Measurements from ENCODE around the gene MTREX. TPM values are rescaled to one million over a fixed set of nuclear protein-coding genes. Genes with fewer than 3 reads are reported as not detected.
"Not testable (repeated sequence)": the region's sequence is repeated elsewhere in the genome, so short reads cannot be mapped to it uniquely, and the experiment has no call there.

The MTREX gene
- 163 TPM for total RNA-seq

DNA sequence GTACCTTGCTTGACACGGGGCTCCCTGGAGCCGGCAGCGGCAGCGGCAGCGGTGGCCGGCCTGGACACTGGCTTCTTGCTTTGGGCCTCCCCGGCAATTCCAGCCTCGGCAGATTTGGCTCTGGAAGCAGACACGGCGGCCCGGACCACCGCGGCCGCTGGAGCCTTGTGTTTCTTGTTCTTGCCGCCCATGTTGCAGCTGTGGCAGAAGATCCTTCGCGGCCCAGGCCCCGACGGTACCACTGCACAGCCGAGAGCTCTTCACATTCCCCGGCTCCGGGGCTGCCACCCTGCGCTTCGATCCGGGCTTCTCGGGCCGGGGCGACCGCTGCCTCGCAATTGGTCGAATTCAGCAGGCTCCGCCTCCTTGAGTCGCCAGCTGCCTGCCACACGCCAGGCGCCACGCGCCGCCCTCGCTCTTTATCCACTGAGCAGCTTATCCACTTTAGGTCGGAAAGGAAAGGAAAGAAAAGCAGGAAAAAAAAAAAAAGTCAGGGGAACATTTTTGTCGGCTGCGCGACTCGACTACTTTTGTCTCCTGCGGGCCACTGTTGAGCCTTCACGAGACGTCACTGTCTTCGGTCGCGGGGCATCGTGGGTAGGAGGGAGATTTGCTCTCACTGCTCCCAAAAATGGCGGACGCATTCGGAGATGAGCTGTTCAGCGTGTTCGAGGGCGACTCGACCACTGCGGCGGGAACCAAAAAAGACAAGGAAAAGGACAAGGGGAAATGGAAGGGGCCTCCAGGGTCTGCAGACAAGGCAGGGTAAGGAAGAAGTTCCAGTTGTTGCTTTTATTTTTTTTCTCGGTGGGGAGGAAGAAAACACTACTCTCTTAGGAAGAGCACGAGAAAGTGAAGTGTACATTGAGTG lies at the start of gene MTREX, which contains the start of gene DHX29:
Gene MTREX (plus strand): TSS at position 607 of the 871 bp plus-strand sequence. CDS start 25 bp downstream, at position 632.
Gene DHX29 (minus strand): TSS at position 312 of the 871 bp plus-strand sequence. CDS start 121 bp downstream, at position 191.
- peak; percentile 98 for DNase-seq

DNA sequence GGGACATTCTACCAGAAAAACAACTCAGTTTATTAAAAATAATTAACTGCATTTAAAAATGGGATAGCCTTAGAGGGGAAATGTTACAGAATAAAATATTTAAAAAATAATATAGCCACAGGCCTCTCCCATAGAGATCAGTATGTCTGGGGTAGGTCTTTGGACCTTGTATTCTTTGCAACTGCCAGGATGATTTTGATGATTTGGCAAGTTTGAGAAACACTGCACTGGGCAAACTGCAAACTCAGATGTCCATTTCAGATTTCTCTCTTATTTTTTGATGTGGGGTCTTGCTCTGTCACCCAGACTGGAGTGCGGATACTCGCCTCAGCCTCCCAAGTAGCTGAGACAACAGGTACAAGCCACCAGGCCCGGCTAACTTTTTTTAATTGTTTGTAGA lies 49.5 kb upstream of the MTREX start:
- no peak for DNase-seq

DNA sequence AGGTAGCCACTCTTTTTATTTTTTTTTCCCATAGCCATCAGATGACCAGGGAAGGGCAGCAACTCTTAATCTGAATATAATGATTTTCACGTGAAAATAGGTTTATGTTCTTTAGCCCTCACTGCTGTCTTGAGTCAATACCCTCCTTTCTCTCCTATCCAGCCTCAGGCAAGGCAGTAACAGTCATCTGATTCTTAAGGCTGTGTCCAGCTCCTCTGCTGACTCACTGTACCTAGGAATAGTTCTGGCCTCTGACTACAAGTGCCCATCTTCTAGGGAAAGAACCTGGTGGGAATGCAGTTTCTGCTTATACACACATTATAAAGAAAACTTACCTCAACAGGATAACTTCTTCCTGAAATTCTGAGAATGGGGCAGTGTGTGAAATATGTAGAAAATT lies 31.0 kb upstream of the MTREX start:
- no peak for DNase-seq

DNA sequence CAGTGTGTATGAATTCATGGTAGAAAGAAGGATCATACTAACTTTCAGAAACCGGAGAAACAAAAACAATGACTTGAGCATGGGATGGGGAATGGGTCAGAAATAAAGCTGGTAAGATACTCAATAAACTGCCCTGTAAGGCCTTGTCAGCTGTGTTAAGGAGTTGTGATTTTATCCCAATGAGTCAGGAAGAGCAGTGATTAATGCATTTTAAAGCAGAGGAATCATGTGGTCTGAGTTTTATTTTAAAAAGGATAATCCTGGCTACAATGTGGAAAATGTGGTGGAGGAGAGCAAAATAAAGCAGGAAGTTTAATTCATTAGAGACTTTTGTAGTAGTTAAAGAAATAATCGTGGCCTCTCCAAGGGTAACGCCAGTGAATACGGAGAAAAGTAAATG lies 29.0 kb upstream of the MTREX start:
- no peak for DNase-seq

DNA sequence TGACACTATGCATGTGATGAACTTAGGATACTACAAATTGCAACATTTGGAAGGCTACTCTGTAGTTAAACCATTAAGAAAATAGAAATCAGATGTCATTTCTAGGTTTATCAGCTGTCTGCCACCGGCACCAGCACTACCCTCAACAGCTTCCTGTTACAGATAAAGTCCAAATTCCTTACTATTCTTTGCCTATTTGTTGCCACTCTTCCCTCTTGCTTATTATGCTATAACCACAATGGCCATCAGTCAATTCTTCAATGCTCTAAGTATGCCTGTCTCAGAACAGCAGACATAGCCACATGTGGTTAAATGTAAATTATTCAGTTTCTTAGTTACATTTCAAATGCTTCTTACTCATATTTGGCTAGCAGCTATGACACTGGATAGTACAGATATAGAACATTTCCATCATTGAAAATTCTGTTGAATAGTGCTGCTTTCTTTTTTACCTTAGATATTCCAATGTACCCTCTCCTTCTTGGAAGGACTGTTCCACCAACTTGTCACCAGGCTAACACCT lies 21.3 kb upstream of the MTREX start:
- DNase-seq, result no peak

DNA sequence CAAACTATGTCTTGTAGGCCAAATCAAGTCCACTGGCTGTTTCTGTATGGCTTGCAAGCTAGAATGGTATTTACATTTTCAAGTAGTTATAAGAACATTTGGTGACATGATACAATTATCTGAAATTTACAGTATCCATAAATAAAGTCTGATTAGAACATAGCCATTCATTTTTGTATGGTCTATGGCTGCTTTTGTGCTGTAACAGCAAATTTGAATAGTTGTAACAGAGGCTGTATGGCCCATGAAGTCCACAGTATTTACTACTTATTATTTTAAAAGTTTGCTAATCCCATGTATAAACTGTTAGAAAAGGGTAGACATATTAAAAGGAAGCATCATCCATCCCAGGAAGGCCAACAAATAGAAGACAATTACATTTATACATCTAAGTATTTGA lies 18.0 kb upstream of the MTREX start:
- DNase-seq, result no peak

DNA sequence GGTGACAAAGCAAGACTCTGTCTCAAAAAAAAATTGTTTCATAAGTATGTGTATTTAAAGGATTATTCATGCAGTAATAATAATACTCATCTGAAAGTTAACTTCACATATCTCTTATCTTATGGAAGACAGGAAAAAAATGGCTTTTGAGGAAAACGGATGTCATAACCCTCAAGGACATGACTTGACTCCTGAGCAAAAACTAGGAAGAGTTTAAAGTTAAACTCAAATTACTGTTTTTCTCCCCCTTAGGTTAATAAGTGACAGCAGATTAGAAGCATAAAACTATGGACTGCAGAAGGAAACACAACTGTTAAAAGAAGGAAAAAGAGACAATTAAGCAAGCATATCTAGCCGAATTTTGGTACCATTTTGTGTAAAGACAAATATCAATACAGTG lies 16.8 kb upstream of the MTREX start:
- no peak for DNase-seq

DNA sequence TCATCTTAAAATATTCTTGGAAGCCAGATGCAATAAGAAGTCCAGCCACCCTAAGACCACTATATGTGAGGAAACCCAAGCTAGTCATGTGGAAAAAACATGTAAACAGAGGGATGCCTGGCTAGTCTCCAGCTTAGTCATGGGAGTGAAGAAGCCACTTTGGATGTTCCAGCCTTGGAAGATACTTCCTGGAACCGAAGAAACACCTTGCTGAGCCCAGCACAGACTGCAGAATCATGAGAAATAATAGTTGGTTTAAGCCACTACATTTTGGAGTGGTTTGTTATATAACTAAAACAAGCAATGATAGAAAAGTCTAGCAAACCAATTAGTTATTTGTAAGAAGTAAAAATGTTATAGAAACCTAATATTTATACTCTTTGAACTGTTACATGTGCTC lies 12.9 kb upstream of the MTREX start:
- no peak for DNase-seq

DNA sequence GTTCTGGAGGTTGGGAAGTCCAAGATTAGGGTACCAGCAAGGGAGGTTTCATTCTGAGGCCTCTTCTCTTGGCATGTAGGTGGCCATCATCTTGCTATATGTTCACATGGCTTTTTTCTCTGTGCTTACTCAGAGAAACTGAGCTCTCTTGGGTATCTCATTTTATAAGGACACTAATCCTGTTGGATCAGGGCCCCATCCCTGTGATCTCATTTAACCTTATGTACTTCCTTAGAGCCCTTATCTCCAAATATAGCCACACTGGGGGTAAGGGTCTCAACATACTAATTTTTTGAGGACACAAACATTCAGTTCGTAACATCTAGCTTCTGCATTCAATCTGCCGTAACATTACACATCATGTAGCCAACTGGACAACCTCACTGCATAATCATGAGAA lies 6.9 kb upstream of the MTREX start:
- DNase-seq, result no peak

DNA sequence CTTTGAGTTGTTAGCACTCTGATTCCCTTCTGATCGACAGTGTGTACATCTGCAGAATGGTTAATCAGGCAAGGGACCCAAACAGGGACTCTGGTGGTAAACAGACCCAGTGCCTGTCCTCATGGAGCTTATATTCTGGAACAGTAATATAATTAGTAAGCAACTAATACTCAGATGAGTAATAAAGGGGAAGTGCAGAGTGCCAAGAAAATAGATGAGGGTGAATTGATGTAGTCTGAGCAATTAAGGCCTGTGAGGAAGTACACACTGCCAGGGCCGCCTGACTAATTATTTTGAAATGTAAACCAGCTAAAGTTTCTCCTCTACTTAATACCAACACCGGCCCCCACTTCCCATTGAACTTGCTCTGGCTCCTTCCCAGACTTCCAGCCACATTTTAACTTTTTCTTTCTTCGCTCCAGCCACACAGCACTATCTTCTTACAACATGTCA lies 4.5 kb upstream of the MTREX start:
- no peak for DNase-seq

DNA sequence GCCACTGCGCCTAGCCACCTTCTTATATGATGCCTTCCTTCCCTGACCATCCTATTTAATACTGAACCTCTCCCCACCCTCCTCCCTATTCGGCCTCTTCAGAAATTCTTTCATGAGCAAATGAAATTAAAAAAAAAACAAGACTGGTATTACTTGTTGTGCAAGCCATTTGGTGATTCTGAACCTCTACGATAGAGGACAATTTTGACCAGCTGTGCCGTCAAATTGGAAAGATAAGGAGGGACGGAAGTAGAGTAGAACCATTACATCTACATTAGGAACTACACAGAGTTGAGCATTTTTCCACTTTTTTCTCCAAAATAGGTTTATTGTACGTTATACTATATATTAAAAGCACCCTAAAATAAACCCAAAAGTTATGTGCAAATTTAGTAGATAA lies 3.2 kb upstream of the MTREX start:
- no peak for DNase-seq

DNA sequence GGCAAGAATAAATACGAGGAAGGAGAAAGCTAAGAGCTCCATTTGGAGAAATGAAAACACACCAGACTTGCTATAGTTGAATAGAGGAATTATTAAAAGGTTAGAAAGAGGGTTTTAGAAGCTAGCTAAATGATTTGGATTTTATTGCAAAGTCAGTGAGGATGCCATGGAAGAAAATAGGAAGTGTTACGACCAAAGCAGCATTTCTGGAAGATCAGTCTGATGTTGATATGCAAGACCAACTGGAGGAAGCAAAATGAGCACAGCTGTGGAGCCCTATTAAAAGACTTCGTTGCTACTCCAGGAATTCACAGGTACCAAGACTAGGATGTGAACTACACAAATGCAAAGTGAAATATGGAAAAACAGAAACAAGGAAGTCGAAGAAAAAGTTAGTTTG lies 2.4 kb upstream of the MTREX start:
- DNase-seq, result no peak

DNA sequence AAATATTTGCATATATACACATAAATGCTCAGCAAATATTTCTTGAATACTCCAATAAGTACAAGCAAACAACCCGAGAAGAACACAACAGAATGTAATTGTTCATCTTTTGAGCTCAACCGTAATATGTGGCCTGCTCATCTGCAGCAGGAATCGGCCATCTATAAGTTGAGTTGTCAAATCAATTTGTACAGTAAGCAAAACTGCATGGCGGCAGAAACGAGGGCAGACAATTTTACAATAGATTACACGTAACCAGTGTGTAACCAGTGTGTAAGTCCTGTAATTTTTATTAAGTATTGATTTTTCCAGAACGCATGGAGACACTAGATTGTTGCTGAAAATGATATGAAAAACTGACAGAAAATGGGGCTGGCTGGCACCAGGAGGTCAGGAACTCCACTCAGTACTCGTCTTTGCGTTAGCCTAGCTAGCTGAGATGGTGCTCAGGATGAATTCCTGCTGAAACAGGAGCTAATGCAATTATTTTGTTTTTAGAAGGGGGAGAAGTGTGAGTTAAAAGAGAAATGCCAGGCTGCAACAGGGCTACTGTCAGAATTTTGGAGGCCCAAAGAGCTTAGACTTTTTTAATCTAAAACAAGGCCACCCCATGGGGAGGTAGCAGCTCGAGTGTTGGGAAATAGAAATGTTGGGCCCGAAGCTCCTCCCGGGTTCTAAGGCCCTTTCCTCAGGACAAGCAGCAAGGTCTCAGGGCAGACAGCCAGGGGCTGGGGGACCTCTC lies 977 bp upstream of the MTREX start:
- DNase-seq, result no peak

DNA sequence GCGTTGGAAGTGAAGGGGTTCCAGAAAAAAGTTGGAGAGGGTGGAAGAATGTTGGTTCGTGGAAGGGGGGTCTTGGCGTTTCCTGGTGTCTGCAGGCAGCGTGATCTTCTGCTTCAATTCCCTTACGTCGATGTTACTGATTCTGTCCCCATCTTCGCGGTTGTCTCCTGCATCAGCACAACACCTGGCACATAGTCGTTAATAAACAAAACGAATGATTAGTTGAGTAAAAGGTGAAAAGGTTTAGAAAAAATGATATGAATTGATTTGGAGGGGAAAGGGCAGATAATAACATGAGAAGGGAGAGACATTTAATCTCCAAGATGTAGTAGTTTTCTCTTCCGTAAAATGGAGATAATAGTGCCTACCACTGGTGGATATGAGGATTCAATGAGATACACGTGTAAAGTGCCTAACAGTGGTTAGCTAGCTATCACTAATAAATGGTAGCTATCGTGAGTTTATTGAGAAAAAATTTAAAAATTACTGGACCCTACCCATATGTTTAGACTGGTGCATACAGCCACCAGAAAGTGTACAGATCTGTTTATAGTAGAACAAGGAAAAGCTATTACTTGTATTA lies 556 bp downstream of the MTREX start:
- DNase-seq, result no peak

DNA sequence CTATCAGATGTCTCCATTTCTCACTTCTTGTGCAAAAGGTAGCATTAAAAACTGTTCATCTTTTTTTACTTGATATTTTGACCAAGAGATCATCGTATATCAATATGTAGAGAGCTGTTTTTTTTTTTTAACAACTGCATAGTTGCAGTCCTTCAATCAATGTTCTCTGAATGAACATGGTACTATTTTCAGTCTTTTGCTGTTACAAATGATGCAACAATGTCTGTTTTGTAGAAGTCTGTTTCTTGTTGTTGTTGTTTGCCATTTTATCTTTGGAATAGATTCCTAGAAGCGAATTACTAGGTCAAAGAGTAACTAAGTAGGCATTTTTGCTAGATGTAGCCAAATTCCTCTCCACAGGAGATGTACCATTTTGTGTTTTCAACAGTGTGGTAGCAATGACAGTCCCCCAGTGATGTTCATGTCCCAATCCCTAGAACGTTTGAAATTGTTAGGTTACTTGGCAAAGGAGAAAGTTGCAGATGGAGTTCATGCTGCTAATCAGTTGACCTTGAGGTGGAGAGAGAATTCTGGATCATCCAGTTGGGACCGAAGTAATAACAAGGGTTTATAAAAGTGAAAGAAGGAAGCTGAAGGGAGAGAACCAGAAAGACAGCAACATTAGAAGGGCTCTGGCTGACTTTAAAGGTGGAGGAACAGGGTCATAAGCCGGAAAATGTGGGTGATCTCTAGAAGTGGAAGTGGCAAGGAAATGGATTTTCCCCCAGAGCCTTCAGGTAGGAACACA lies 6.3 kb downstream of the MTREX start:
- DNase-seq, result no peak

DNA sequence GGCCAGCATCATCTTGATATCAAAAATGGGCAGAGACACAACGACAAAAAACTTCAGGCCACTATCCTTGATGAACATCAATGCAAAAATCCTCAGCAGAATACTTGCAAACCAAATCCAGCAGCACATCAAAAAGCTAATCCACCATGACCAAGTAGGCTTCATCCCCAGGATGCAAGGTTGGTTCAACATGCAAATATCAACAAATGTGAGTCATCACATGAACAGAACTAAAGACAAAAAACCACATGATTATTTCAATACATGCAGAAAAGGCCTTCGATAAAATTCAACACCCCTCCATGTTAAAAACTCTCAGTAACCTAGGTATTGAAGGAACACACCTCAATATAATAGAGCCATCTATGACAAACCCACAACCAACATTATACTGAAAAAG lies 8.5 kb downstream of the MTREX start:
- no peak for DNase-seq

DNA sequence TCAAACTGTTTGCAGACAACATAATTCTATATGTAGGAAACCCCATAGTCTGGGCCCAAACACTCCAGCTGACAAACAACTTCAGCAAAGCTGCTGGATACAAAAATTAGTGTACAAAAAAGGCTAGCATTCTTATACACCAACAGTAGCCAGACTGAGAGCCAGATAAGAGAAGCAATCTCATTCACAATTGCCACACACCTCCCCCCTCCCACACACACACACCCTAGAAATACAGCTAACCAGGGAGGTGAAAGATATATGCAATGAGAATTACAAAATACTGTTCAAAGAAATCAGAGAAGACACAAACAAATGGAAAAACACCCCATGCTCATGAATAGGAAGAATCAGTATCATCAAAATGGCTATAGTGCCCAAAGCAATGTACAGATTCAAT lies 9.0 kb downstream of the MTREX start:
- no peak for DNase-seq

DNA sequence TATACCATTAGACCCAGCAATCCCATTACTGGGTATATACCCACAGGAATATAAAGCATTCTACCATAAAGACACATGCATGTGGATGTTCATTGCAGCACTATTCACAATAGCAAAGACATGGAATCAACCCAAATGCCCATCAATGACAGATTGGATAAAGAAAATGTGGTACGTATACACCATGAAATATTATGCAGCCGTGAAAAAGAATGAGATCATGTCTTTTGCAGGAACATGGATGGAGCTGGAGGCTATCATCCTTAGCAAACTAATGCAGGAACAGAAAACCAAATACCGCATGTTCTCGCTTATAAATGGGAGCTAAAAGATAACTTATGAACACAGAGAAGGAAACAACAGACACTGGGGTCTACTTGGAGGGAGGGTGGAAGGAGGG lies 10.4 kb downstream of the MTREX start:
- not testable (repeated sequence) for DNase-seq

DNA sequence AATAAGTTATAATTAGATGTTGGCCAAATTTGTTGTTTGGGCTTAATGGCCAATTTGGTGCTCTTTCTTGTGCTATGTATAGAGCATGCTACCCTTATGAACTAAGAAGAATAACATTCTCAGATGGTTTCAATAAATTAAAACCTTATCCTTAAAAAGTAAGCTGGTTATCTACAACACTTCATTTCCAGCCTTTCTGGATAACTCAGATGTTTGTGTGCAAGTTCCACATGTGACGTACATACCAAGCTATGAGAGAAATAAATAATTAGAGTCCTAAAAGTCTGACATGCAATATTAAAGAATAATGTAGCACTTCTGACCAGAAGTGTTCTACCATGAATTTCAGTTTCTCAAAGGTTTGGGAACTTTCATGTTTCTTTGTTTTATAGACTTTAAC lies 11.7 kb downstream of the MTREX start:
- DNase-seq, result no peak

DNA sequence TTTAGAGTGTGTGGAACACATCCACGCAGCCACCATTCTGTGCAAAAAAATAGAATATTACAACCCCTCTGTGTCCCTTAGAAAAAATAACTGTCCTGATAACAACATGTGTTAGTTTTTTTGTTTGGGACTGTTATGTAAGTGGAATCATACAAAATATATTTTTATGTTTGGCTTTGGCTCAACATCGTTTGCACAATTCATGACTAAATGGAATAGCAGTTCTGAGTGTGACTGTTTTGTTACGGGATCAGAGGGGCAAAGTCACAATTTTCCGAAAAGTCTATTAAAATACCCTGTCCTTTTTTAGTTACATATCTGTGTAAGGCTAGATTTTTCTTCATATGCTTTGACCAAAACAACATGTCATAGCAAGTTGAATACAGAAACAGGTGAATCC lies 12.8 kb downstream of the MTREX start:
- DNase-seq, result no peak

DNA sequence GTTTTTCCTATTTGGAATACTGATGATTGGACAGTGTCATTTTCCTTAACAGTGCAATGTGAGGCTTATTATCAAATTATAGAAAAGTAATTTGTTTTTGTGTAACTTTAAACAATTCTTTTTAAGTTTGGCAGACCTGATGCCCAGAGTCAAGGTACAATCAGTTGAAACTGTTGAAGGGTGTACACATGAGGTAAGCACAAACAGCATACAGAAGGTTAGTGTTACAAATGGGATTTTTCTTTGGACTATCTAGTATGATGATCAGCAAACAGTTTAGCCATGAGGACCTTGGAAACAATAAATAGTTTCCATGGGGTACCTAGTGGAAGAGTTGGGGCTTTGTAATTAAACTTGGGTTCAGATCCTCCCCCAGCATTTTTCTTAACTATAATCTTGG lies 16.2 kb downstream of the MTREX start:
- no peak for DNase-seq

DNA sequence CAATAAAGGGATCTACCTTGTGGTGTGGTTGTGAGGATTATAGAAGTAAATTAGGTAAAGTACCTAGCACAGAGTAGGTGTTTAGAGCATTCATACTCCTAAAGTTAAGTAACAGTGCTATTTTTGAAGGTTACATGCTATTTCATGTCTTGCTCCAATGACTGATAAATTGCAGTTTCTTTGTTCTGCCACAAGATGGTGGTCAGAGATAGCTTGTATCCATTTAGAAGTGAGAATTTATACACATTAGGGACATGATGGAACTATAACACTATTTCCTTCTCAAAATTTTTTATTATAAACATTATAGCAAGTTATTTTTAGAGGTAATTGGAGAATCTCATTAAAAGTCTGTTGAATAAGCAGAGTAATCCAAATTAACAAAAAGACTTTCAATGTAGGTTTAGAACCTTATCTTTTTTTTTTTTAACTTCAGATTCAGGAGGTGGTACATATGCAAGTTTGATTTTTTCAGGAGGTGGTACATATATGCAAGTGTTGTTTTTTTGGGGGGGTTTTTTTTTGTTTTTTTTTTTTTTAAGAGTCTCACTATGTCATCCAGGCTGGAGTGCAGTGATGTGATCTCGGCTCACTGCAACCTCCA lies 17.1 kb downstream of the MTREX start:
- DNase-seq, result peak; percentile 52
